Mesenchymal stem cell (in vitro differentiated cells and primary cell): ENCODE data around the gene KIF1B.

Experiments used
- DNase-seq: peaks from one replicate; pipeline ENCODE4 v3.0.0-alpha.2; 2013
- H2AFZ ChIP-seq: one replicate; pipeline ENCODE4 v1.6.1; 2013; ENCODE audit warnings: low read depth, mild to moderate bottlenecking, control low read depth, inconsistent platforms, low read length, moderate library complexity
- H2AK5ac ChIP-seq: 2 replicates; pipeline ENCODE4 v1.6.1; 2013; ENCODE audit warnings: low read length, moderate library complexity, mild to moderate bottlenecking, inconsistent platforms; ENCODE audit not compliant: severe bottlenecking
- H2BK120ac ChIP-seq: one replicate; pipeline ENCODE4 v1.6.1; 2013; ENCODE audit warnings: low read depth, mild to moderate bottlenecking, inconsistent platforms, low read length, moderate library complexity
- H2BK12ac ChIP-seq, 2 experiments: one replicate each; pipeline ENCODE4 v1.6.1; 2013; ENCODE audit warnings: inconsistent platforms in 2 of 2, low read length in 2 of 2, mild to moderate bottlenecking in 2 of 2, moderate library complexity in 2 of 2, control low read depth in 1 of 2
- H2BK15ac ChIP-seq: one replicate; pipeline ENCODE4 v1.6.1; 2013; ENCODE audit warnings: mild to moderate bottlenecking, low read depth, inconsistent platforms; ENCODE audit not compliant: poor library complexity, severe bottlenecking
- H2BK5ac ChIP-seq: 2 replicates; pipeline ENCODE4 v1.6.1; 2013; ENCODE audit warnings: low read depth, mild to moderate bottlenecking, low read length, control low read depth, inconsistent platforms; ENCODE audit not compliant: poor library complexity, severe bottlenecking
- H3K14ac ChIP-seq, 2 experiments: one replicate each; pipeline ENCODE4 v1.6.1; 2013; ENCODE audit warnings: inconsistent platforms in 2 of 2, low read length in 2 of 2, control low read depth in 1 of 2, mild to moderate bottlenecking in 1 of 2, moderate library complexity in 1 of 2
- H3K18ac ChIP-seq, 2 experiments: one replicate each; pipeline ENCODE4 v1.6.1; 2013; ENCODE audit warnings: inconsistent platforms in 2 of 2, low read length in 2 of 2, control low read depth in 1 of 2, low read depth in 1 of 2, mild to moderate bottlenecking in 1 of 2
- H3K23ac ChIP-seq, 2 experiments: one replicate each; pipeline ENCODE4 v1.6.1; 2013; ENCODE audit warnings: inconsistent platforms in 2 of 2, low read length in 2 of 2, mild to moderate bottlenecking in 2 of 2, moderate library complexity in 2 of 2, control low read depth in 1 of 2
- H3K27ac ChIP-seq: 2 replicates; pipeline ENCODE4 v1.5.1; 2013; ENCODE audit warnings: mild to moderate bottlenecking, moderate library complexity, low read length, control low read depth, inconsistent platforms; ENCODE audit not compliant: poor library complexity, severe bottlenecking
- H3K27me3 ChIP-seq, 2 experiments: 2 replicates each; pipeline versions ENCODE4 v1.6.1 to v1.7.0; 2013; ENCODE audit warnings: low read length in 2 of 2, mild to moderate bottlenecking in 2 of 2, moderate library complexity in 2 of 2, control low read depth in 1 of 2, inconsistent platforms in 1 of 2; ENCODE audit not compliant: control insufficient read depth in 1 of 2, insufficient read depth in 1 of 2
- H3K36me3 ChIP-seq, 2 experiments: 2 replicates each; pipeline versions ENCODE4 v1.6.1 to v1.7.0; 2013; ENCODE audit warnings: low read length in 2 of 2, control low read depth in 1 of 2, inconsistent platforms in 1 of 2, low read depth in 1 of 2, mild to moderate bottlenecking in 1 of 2; ENCODE audit not compliant: insufficient read depth in 2 of 2, control insufficient read depth in 1 of 2
- H3K4ac ChIP-seq, 2 experiments: one replicate each; pipeline ENCODE4 v1.6.1; 2013; ENCODE audit warnings: inconsistent platforms in 2 of 2, low read length in 2 of 2, mild to moderate bottlenecking in 2 of 2, moderate library complexity in 2 of 2, control low read depth in 1 of 2, low read depth in 1 of 2
- H3K4me1 ChIP-seq: 2 replicates; pipeline ENCODE4 v1.6.1; 2013; ENCODE audit warnings: low read depth, low read length, control low read depth; ENCODE audit not compliant: control insufficient read depth, insufficient read depth
- H3K4me2 ChIP-seq: 2 replicates; pipeline ENCODE4 v1.6.1; 2013; ENCODE audit warnings: low read length, mild to moderate bottlenecking, inconsistent platforms; ENCODE audit not compliant: poor library complexity, severe bottlenecking
- H3K4me3 ChIP-seq, 2 experiments: 2 replicates each; pipeline versions ENCODE4 v1.5.1 to v1.7.0; 2013; ENCODE audit warnings: low read length in 2 of 2, mild to moderate bottlenecking in 2 of 2, control low read depth in 1 of 2, low read depth in 1 of 2; ENCODE audit not compliant: insufficient read depth in 1 of 2
- H3K79me1 ChIP-seq: replicated peaks from 2 replicates; pipeline ENCODE4 v1.6.1; 2013; ENCODE audit warnings: mild to moderate bottlenecking, control low read depth, low read length, inconsistent platforms; ENCODE audit not compliant: poor library complexity, severe bottlenecking
- H3K9ac ChIP-seq: 2 replicates; pipeline ENCODE4 v1.7.0; 2013; ENCODE audit warnings: mild to moderate bottlenecking, low read length, moderate library complexity
- H3K9me3 ChIP-seq: 2 replicates; pipeline ENCODE4 v1.7.0; 2013; ENCODE audit warnings: mild to moderate bottlenecking, low read length; ENCODE audit not compliant: control insufficient read depth
- H4K8ac ChIP-seq: one replicate; pipeline ENCODE4 v1.6.1; 2013; ENCODE audit warnings: inconsistent platforms, mild to moderate bottlenecking, low read length, moderate library complexity
- H4K91ac ChIP-seq: one replicate; pipeline ENCODE4 v1.6.1; 2013; ENCODE audit warnings: mild to moderate bottlenecking, low read length, inconsistent platforms
- WGBS: methylation state at CpG from one replicate; pipeline ENCODE4 v1.1.7; 2013; ENCODE audit warnings: mixed read lengths; 5-methylcytosine and 5-hydroxymethylcytosine counted together

Gene KIF1B

GRCh38 chr1:10210841-10211804, 753 bp downstream of the KIF1B start:
- WGBS, result under 1% methylated on average over 34 of the region's 69 CpGs
- peaks cover 1% of the 10 kb centered on the region for H3K79me1 ChIP-seq

GRCh38 chr1:10211805-10212410, 1.5 kb downstream of the KIF1B start:
- Histone ChIP-seq H3K4me3 (peak overlapping the region; percentile 34 to 92), H3K4me1 (peaks cover 2% of the 10 kb centered on the region), H2BK15ac (no peak overlapping the region), H3K4me2 (peak overlapping the region; percentile 88), H3K27ac (peak overlapping the region; percentile 78), H3K9me3 (no peaks in the 10 kb centered on the region), H3K4ac (peak overlapping the region in 1 of 2 experiments; percentile 59), H2BK120ac (no peak overlapping the region), H3K14ac (peak overlapping the region in 1 of 2 experiments; percentile 39), H3K36me3 (no peaks in the 10 kb centered on the region), H3K18ac (peak overlapping the region in 1 of 2 experiments; percentile 74), H2AFZ (no peak overlapping the region), H3K27me3 (no peaks in the 10 kb centered on the region), H2BK5ac (no peak overlapping the region), H4K91ac (no peak overlapping the region), H3K9ac (peak overlapping the region; percentile 96), H4K8ac (no peak overlapping the region), H3K23ac (peak overlapping the region in 1 of 2 experiments; percentile 31), H2BK12ac (no peak overlapping the region), H2AK5ac (no peak overlapping the region), H3K79me1 (peaks cover 1% of the 10 kb centered on the region)
- DNase-seq, result no peak
- 14% methylated on average over 11 of the region's 11 CpGs for WGBS

More at GRCh38 chr1:10210841-10211804, 753 bp downstream of the KIF1B start:
- Histone ChIP-seq H2BK5ac (peak overlapping the region; percentile 57), H3K4me2 (peak overlapping the region; percentile 88), H3K36me3 (no peaks in the 10 kb centered on the region), H4K8ac (peak overlapping the region; percentile 73), H3K9ac (peak overlapping the region; percentile 96), H2AK5ac (no peak overlapping the region), H2BK120ac (peak overlapping the region; percentile 91), H3K9me3 (no peaks in the 10 kb centered on the region), H3K23ac (peak overlapping the region in 1 of 2 experiments; percentile 100), H3K14ac (peak overlapping the region; percentile 95 to 100), H4K91ac (peak overlapping the region; percentile 97), H3K4me1 (peaks cover 2% of the 10 kb centered on the region), H3K18ac (peak overlapping the region; percentile 92 to 100), H3K4me3 (peak overlapping the region; percentile 92 to 100), H2AFZ (peak overlapping the region; percentile 82), H2BK12ac (peak overlapping the region; percentile 52 to 59), H3K27me3 (no peaks in the 10 kb centered on the region), H3K4ac (peak overlapping the region; percentile 59 to 92), H2BK15ac (peak overlapping the region; percentile 83), H3K27ac (peak overlapping the region; percentile 78)
- peak; percentile 92 for DNase-seq

- Histone ChIP-seq H3K27ac (peak overlapping the region; percentile 78), H4K91ac (no peak overlapping the region), H2BK12ac (no peak overlapping the region), H2AFZ (no peak overlapping the region), H2BK5ac (no peak overlapping the region), H3K4me1 (peaks cover 2% of the 10 kb centered on the region), H3K4me3 (peak overlapping the region in 1 of 2 experiments; percentile 92), H3K4ac (no peak overlapping the region), H3K4me2 (peak overlapping the region; percentile 10), H3K9ac (peak overlapping the region; percentile 96), H3K9me3 (no peaks in the 10 kb centered on the region), H2AK5ac (no peak overlapping the region), H3K27me3 (no peaks in the 10 kb centered on the region), H3K79me1 (peaks cover 1% of the 10 kb centered on the region), H3K23ac (no peak overlapping the region), H2BK120ac (no peak overlapping the region), H3K14ac (no peak overlapping the region), H2BK15ac (no peak overlapping the region), H4K8ac (no peak overlapping the region), H3K36me3 (no peaks in the 10 kb centered on the region), H3K18ac (no peak overlapping the region)
- no CpG with 5 or more reads among the region's 1 CpG for WGBS
- DNase-seq, result no peak
These were observed 2.1 kb downstream of the KIF1B start for GRCh38 chr1:10212476-10212875.

GRCh38 chr1:10213186-10213705, 2.9 kb downstream of the KIF1B start:
- Histone ChIP-seq H3K9ac (peak overlapping the region; percentile 76), H3K9me3 (no peaks in the 10 kb centered on the region), H3K23ac (no peak overlapping the region), H3K36me3 (no peaks in the 10 kb centered on the region), H4K91ac (no peak overlapping the region), H2BK15ac (no peak overlapping the region), H3K4me2 (no peak overlapping the region), H3K4ac (no peak overlapping the region), H4K8ac (no peak overlapping the region), H3K79me1 (peaks cover 1% of the 10 kb centered on the region), H2BK12ac (no peak overlapping the region), H3K4me1 (peaks cover 4% of the 10 kb centered on the region), H3K27me3 (no peaks in the 10 kb centered on the region), H3K4me3 (peak overlapping the region in 1 of 2 experiments; percentile 55), H3K18ac (no peak overlapping the region), H2BK120ac (no peak overlapping the region), H3K27ac (peak overlapping the region; percentile 14), H2AK5ac (no peak overlapping the region), H3K14ac (no peak overlapping the region), H2BK5ac (no peak overlapping the region), H2AFZ (no peak overlapping the region)
- DNase-seq, result no peak
- WGBS, result 71% methylated on average over 3 of the region's 3 CpGs
